HL-60 (cell line): ENCODE results near the gene NCAPH2.

Source experiments
- DNase-seq, 2 experiments: peaks; one replicate each; pipeline ENCODE4 v3.0.0-alpha.2; 2010 to 2020; ENCODE audit warnings: low read depth in 1 of 2, low spot score in 1 of 2
- H3K27ac ChIP-seq: fragments of 250-450 bp; sonication (Bioruptor Pico); replicated peaks from 2 replicates; pipeline ENCODE4 v1.5.1; 2020; ENCODE audit warnings: mild to moderate bottlenecking, moderate library complexity
- H3K27me3 ChIP-seq: fragments of 250-450 bp; sonication (Bioruptor Pico); 2 replicates; pipeline ENCODE4 v1.5.1; 2021; ENCODE audit warnings: mild to moderate bottlenecking, moderate library complexity; ENCODE audit not compliant: insufficient read depth, poor library complexity, severe bottlenecking
- H3K4me3 ChIP-seq: replicated peaks from 2 replicates; pipeline ENCODE4 v1.5.1; 2011; ENCODE audit warnings: mild to moderate bottlenecking, control low read depth, low read length; ENCODE audit not compliant: insufficient read depth
- GABPA ChIP-seq: IDR thresholded peaks from 2 replicates; pipeline ENCODE4 v1.6.1; 2012; ENCODE audit warnings: low read depth
- POLR2AphosphoS5 ChIP-seq: IDR thresholded peaks from 2 replicates; pipeline ENCODE4 v1.6.1; 2012; ENCODE audit warnings: low read depth
- SPI1 ChIP-seq: IDR thresholded peaks from 2 replicates; pipeline ENCODE4 v1.6.1; 2012; ENCODE audit warnings: low read depth, mild to moderate bottlenecking, borderline replicate concordance
- TF ChIP-seq, protein P1 (sequence below): IDR thresholded peaks from one replicate; pipeline ENCODE4 v1.5.1; 2011; ENCODE audit warnings: low read length, control low read depth, inconsistent platforms; ENCODE audit not compliant: insufficient read depth
- TF ChIP-seq, protein P2 (sequence below): IDR thresholded peaks from 2 replicates; pipeline ENCODE4 v1.6.1; 2012; ENCODE audit warnings: low read depth; ENCODE audit not compliant: insufficient replicate concordance

NCAPH2 gene

DNA sequence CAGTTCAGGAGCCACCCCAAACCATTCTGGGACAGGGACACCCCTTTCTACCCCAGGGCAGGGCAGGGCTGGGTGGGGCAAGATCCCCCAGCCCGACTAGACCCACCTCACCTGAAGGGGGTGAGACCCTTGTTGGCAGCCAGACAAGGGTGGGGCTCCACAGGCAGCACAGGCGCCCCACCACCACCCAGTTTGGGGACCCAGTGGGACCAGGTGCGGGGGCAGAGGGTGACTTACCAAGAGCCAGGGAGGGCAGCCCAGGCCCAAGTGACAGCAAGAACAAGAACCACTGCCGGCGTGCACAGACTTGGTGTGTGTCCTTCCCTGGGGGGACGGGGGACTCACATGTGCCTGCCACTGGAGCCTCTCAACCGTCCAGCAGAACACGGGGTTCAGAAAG lies 24.5 kb upstream of the NCAPH2 start:
- Histone ChIP-seq H3K27me3 (peaks cover 25% of the 10 kb centered on the region), H3K4me3 (no peak overlapping the region), H3K27ac (no peak overlapping the region)
- TF ChIP-seq GABPA (no peak), SPI1 (no peak), POLR2AphosphoS5 (no peak)
- TF ChIP-seq, protein P1, sequence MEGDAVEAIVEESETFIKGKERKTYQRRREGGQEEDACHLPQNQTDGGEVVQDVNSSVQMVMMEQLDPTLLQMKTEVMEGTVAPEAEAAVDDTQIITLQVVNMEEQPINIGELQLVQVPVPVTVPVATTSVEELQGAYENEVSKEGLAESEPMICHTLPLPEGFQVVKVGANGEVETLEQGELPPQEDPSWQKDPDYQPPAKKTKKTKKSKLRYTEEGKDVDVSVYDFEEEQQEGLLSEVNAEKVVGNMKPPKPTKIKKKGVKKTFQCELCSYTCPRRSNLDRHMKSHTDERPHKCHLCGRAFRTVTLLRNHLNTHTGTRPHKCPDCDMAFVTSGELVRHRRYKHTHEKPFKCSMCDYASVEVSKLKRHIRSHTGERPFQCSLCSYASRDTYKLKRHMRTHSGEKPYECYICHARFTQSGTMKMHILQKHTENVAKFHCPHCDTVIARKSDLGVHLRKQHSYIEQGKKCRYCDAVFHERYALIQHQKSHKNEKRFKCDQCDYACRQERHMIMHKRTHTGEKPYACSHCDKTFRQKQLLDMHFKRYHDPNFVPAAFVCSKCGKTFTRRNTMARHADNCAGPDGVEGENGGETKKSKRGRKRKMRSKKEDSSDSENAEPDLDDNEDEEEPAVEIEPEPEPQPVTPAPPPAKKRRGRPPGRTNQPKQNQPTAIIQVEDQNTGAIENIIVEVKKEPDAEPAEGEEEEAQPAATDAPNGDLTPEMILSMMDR = no peak
- TF ChIP-seq, protein P2, sequence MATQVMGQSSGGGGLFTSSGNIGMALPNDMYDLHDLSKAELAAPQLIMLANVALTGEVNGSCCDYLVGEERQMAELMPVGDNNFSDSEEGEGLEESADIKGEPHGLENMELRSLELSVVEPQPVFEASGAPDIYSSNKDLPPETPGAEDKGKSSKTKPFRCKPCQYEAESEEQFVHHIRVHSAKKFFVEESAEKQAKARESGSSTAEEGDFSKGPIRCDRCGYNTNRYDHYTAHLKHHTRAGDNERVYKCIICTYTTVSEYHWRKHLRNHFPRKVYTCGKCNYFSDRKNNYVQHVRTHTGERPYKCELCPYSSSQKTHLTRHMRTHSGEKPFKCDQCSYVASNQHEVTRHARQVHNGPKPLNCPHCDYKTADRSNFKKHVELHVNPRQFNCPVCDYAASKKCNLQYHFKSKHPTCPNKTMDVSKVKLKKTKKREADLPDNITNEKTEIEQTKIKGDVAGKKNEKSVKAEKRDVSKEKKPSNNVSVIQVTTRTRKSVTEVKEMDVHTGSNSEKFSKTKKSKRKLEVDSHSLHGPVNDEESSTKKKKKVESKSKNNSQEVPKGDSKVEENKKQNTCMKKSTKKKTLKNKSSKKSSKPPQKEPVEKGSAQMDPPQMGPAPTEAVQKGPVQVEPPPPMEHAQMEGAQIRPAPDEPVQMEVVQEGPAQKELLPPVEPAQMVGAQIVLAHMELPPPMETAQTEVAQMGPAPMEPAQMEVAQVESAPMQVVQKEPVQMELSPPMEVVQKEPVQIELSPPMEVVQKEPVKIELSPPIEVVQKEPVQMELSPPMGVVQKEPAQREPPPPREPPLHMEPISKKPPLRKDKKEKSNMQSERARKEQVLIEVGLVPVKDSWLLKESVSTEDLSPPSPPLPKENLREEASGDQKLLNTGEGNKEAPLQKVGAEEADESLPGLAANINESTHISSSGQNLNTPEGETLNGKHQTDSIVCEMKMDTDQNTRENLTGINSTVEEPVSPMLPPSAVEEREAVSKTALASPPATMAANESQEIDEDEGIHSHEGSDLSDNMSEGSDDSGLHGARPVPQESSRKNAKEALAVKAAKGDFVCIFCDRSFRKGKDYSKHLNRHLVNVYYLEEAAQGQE = no peak
- no peak for DNase-seq

DNA sequence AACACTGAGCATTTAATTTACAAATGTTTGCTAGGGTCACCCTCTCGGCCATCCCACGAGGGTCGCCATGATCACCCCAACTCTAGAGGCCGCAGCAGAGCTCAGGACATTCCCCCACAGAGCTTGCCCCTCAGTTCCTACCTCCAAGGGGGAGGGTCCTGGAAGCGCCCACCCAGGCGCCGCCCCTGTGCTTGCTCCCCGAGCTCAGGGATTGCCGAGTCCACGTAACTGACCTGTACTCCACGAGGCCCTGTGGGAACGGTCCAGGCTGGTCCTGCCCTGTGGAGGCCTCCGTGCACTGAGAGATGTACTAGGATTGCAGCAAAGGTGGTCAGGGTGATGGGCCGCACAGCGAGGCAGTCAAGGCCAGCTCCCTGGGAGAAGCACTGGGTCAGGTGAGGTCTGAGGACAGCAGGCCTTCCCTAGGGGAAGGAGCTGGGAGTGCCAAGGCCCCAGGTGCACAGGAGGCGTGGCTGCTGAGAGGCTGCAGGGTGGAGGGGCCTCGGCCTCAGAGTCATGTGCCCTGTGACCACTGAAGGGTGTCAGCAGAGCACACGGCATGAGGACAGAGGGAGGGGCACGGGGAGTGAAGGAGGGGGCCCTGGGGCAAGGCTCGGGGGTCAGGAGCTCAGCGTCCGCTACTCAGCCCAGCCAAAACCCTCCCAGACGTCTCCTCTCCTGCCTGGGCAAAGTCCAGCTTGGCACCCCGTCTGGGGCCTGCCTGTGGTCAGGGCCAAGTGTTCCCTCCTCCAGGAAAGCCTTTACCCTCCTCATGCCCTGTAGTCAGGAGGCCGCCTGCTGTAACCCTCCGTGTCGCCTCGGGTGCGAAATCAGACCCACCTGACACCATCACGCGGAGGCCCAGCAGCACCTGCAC lies 23.8 kb upstream of the NCAPH2 start:
- DNase-seq = no peak
- Histone ChIP-seq H3K4me3 (no peak overlapping the region), H3K27ac (no peak overlapping the region), H3K27me3 (peaks cover 22% of the 10 kb centered on the region)
- TF ChIP-seq, protein P2 = no peak
- TF ChIP-seq GABPA = no peak
- TF ChIP-seq POLR2AphosphoS5 = no peak
- TF ChIP-seq, protein P1 = no peak
- TF ChIP-seq SPI1 = no peak

DNA sequence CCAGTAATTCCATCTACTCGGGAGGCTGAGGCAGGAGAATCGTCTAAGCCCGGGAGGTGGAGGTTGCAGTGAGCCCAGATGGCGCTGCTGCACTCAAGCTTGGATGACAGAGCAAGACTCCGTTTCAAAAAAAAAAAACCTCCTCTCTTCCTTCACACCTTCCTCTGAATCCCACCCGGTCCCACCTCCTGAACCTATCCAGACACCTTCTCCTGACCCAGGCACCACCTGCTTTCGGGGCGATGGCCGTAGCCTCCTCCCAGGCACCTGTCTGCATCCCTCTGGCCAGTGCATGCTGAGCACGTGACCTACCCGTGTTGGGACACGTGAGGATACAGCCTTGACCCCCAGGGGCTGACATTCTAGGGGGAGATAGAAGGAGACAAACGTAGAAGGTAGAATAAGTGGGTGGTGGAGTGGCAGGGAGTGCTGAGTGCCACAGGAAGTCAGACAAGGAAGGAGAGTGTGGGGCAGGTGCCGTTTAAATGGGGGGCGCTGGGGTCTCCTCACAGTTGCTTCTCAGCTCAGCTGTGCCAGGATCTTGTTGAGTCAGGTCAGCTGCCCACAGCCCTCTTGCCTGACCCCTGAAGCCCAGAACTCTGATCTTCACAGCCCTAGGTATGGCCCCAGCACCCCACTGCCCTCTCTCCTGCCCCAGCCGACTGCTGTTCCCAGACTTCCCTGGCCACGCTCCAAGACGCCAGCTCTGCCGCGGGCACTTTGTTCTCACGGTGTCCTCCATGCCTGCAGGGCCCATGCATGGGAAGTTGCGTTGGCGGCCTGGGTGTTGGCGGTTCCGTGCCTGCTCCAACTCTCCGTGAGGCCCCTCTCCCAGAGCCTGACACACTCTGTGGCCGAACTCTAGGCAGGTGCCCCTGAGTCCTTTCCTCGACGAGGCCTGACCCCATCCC lies 22.5 kb upstream of the NCAPH2 start:
- TF ChIP-seq POLR2AphosphoS5 = no peak
- no peak for TF ChIP-seq GABPA
- TF ChIP-seq SPI1 = no peak
- no peak for DNase-seq

More for the DNA sequence above, 22.5 kb upstream of the NCAPH2 start:
- Histone ChIP-seq H3K4me3 (no peak overlapping the region), H3K27me3 (peaks cover 12% of the 10 kb centered on the region), H3K27ac (no peak overlapping the region)
